NB4 (cell line): ENCODE data around the gene CERT1.
"Not testable (repeated sequence)": the region's sequence is repeated elsewhere in the genome, so short reads cannot be mapped to it uniquely, and the experiment has no call there.

Source experiments
- DNase-seq: peaks from one replicate; pipeline ENCODE4 v3.0.0; 2010; ENCODE audit warnings: low read depth
- H3K4me3 ChIP-seq: one replicate; pipeline ENCODE4 v1.5.1; 2011; ENCODE audit warnings: mild to moderate bottlenecking, low read depth, low read length, moderate library complexity
- CTCF ChIP-seq: IDR thresholded peaks from one replicate; pipeline ENCODE4 v1.5.1; 2012; ENCODE audit warnings: low read depth, low read length
- MAX ChIP-seq: IDR thresholded peaks from 2 replicates; pipeline ENCODE4 v1.6.1; 2011; ENCODE audit warnings: low read depth, low read length
- MYC ChIP-seq: IDR thresholded peaks from 2 replicates; pipeline ENCODE4 v1.6.1; 2011; ENCODE audit warnings: low read depth, low read length
- POLR2A ChIP-seq: IDR thresholded peaks from 2 replicates; pipeline ENCODE4 v1.6.1; 2011; ENCODE audit warnings: mild to moderate bottlenecking; ENCODE audit not compliant: insufficient read length; ENCODE audit errors: extremely low read depth

Gene CERT1

GRCh38 chr5:75511435-75512382 lies at the start of gene CERT1, which contains the start of gene POLK:
Gene CERT1, minus strand, starts transcription at chr5:75511629. Its CDS starts 422 bp downstream, at chr5:75511207.
Gene POLK, plus strand, starts transcription at chr5:75511891.
- TF ChIP-seq CTCF = no peak
- TF ChIP-seq POLR2A = peak; percentile 68
- DNase-seq = peak; percentile 98
- peak within 1 kb of the TSS; percentile 70 for H3K4me3 ChIP-seq

DNA sequence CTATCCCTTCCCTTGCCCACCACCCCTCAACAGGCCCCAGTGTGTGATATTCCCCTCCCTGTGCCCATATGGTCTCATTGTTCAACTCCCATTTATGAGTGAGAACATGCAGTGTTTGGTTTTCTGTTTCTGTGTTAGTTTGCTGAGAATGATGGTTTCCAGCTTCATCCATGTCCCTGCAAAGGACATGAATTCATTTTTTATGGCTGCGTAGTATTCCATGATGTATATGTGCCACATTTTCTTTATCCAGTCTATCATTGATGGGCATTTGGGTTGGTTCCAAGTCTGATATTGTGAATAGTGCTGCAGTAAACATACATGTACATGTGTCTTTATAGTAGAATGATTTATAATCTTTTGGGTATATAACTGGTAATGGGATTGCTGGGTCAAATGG lies 49.2 kb upstream of the CERT1 start:
- H3K4me3 ChIP-seq, DNase-seq: not testable (repeated sequence)

- DNase-seq = peak; percentile 53
- no peak overlapping the region for H3K4me3 ChIP-seq
- TF ChIP-seq CTCF (no peak), MAX (no peak), MYC (peak; percentile 38; the same call in 1 of the 2 replicates)
These were observed 47.7 kb upstream of the CERT1 start for GRCh38 chr5:75558981-75559632.

GRCh38 chr5:75558221-75558620 lies 46.8 kb upstream of the CERT1 start:
- no peak for DNase-seq
- TF ChIP-seq MAX = no peak
- no peak for TF ChIP-seq MYC
- no peak for TF ChIP-seq POLR2A
- no peak for TF ChIP-seq CTCF

GRCh38 chr5:75553358-75553757 lies 41.9 kb upstream of the CERT1 start:
- no peak overlapping the region for H3K4me3 ChIP-seq
- no peak for DNase-seq
- TF ChIP-seq POLR2A (no peak), MYC (no peak), MAX (no peak), CTCF (no peak)

More at GRCh38 chr5:75558221-75558620, 46.8 kb upstream of the CERT1 start:
- H3K4me3 ChIP-seq = no peak overlapping the region

- DNase-seq = no peak
- H3K4me3 ChIP-seq = no peak overlapping the region
- TF ChIP-seq CTCF (no peak), POLR2A (no peak), MAX (no peak), MYC (no peak)
These were observed 41.3 kb upstream of the CERT1 start for GRCh38 chr5:75552764-75553163.
